A204.1 (cell line): ENCODE measurements around the gene HERPUD2.
"Not testable (repeated sequence)": the region's sequence is repeated elsewhere in the genome, so short reads cannot be mapped to it uniquely, and the experiment has no call there.

Experiments
- FAIRE-seq: peaks from 2 replicates; lab custom pipeline; 2012; peaks lifted over from hg19 to GRCh38; lab: Jason Lieb, UNC

Gene HERPUD2

GRCh38 chr7:35604595-35604994 lies 90.3 kb downstream of the HERPUD2 start:
- no peak for FAIRE-seq

- no peak for FAIRE-seq
Measured at GRCh38 chr7:35599645-35600044, 95.3 kb downstream of the HERPUD2 start.

- no peak for FAIRE-seq
Measured at GRCh38 chr7:35599061-35599460, 95.9 kb downstream of the HERPUD2 start.

- no peak for FAIRE-seq
Measured at GRCh38 chr7:35596061-35596460, 98.9 kb downstream of the HERPUD2 start.

GRCh38 chr7:35593899-35594298 lies 101.0 kb downstream of the HERPUD2 start:
- no peak for FAIRE-seq

GRCh38 chr7:35588647-35589046 lies 106.3 kb downstream of the HERPUD2 start:
- FAIRE-seq = no peak

GRCh38 chr7:35584990-35585389 lies 109.9 kb downstream of the HERPUD2 start:
- no peak for FAIRE-seq

GRCh38 chr7:35584533-35584932 lies 110.4 kb downstream of the HERPUD2 start:
- not testable (repeated sequence) for FAIRE-seq
